GM18511 (cell line): Measurements from ENCODE around the gene FBXL20.

Experiments
- ATAC-seq: cut with Tn5 transposase; IDR thresholded peaks from one replicate; pipeline ENCODE4 v1.9.1; 2021; ENCODE audit warnings: mild to moderate bottlenecking, moderate library complexity; ENCODE audit not compliant: unreplicated experiment

FBXL20 gene

DNA sequence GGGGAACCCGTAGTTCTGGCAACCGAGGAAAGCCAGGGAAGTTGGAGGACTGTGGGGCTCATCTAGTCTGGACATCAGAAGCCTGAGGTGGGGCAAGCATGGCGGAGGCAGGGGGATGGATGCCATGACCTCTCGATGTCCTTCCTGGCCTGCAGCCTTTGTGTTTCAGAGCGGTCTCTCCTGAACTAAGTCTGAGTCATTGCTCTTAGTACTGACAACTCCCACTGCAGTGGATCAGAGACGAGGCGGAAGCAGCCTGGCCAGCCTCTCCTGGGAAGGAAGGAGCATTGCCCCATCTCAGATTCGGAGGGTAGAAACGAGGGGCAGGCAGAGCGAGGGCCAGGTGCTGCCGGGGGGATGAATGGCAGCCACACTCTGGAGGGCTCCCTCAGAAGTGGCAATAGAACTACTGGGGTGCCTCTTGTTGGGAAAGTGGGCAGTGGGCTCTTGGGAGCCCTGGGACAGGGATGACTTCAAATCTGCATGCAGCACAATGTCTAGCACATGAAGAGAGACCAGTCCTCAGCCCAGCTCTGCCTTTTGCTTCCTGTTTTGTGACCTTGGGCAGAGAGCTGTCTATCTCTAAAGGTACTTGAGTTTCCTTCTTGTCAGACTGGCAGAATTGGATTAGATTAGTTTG is 172.0 kb downstream of the FBXL20 start:
- no peak for ATAC-seq

DNA sequence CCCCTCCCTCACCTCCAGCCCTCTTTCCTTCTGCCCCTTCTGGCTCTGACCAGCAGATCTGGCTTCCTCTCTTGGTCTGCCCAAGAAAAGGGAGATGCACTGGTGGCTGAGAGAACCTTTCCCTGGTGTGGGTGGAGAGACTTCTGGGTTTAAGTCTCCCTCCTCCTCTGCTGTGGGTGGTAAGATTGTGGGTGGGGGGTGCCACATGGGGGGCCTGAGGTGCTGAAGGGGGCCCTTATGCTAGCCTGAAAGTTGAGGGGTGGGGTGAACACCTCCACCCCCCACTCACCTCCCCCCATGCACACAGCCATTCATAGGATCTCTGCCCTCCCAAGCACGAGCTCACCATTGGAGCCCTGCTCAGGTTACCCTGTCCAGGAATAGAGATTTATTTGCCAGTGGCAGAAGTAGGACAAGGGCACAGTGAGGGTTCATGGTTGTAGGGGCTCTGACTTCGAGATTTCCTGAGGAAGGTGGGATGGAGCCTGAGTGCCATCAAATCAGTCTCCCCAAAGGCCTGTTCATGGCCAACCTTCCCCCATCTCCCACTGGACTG is 174.0 kb downstream of the FBXL20 start:
- ATAC-seq: no peak

DNA sequence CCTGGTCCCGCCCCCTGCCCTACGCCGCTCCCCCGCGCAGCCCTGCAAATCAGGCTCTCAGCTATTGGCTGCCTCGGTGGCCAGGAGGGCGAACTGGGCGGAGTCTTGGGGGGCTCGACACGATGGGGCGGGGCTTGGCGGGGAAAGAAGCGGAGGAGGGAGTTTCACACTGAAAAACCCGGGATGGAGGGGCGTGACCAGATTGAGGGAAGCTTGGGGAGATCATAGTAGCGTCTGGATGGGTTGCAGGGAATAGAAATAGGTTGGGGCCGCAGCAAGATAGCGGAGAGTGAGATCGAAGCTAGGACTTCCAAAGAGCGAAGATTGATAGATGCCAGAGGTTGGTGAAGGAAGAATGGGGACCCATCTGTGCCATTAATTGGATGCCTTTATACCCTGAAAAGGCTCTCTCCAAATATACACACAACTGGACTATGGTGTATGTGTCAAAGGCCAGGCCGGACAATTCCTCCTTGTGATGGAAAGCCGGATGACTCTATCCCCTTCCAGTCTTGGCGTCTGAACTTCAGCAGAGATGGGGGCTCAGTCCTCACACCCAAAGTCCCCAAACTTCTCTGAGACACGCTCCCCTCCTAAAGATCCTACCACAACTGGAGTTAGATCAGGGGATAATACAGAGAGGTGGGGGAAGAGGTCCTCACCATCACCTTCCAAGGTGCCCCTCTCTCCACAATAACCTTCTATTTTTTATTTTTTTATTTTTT is 175.3 kb downstream of the FBXL20 start:
- no peak for ATAC-seq

DNA sequence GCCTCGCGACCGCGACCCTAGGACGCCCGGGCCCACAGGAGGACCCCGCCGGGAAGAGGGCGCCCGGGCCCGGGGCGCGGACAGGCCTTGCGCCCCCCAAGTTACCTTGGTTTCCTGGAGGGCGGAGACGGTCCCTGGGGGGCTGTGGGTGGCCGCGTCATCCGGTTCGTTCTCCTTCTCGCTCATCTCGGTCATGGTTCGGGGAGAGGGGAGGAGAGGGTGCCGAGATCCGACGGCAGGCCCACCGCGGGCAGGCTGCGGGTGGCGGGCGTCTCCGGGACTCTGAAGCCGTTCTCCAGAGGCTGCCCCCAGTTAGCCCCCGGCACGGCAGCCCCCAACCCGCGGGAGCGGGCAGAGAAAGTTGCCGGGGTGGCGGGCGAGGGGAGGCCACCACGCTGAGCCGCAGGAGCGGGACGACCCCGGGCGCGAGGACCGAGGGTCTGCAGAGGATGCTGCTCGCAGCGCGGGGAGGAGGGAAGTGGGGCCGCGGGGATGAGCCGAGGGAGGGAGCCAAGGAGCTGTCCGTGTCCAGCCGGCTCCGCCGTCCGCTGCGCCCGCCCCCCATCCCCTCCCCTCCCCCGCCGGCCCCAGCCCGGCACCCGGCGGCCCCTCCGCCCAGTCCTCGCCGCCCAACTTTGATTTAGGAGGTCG is 176.0 kb downstream of the FBXL20 start, which contains the start of gene STAC2:
Gene STAC2 (minus strand): TSS at position 638 of the 651 bp plus-strand sequence. CDS start 443 bp downstream, at position 195.
- ATAC-seq: no peak

DNA sequence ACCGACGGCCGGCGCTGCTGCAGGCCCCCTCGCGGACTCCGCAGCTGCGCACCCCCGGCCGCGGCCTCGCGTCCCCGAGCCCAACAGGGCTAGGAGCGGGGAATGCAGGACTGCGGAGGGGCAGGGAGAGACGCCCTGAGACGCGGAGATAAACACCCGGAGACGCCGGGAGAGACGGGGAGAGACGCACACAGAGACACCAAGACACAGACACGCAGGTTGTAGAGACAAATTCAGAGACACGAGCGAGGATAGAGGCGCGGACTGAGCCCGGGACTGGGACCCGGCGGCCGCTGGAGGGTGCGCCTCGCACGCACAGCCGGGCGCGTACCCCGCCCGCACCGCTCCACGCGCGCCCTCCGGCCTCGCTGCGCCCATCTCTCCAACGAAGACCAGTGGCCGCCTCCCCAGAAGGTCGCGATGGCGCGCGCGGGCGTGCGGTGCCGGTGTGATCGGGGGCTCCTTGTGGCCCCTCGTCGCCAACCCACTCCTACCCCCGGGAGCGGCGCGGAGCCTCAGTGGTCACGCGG is 176.6 kb downstream of the FBXL20 start:
- ATAC-seq: no peak

GRCh38 chr17:39223907-39224777 is 177.3 kb downstream of the FBXL20 start:
- ATAC-seq: no peak

DNA sequence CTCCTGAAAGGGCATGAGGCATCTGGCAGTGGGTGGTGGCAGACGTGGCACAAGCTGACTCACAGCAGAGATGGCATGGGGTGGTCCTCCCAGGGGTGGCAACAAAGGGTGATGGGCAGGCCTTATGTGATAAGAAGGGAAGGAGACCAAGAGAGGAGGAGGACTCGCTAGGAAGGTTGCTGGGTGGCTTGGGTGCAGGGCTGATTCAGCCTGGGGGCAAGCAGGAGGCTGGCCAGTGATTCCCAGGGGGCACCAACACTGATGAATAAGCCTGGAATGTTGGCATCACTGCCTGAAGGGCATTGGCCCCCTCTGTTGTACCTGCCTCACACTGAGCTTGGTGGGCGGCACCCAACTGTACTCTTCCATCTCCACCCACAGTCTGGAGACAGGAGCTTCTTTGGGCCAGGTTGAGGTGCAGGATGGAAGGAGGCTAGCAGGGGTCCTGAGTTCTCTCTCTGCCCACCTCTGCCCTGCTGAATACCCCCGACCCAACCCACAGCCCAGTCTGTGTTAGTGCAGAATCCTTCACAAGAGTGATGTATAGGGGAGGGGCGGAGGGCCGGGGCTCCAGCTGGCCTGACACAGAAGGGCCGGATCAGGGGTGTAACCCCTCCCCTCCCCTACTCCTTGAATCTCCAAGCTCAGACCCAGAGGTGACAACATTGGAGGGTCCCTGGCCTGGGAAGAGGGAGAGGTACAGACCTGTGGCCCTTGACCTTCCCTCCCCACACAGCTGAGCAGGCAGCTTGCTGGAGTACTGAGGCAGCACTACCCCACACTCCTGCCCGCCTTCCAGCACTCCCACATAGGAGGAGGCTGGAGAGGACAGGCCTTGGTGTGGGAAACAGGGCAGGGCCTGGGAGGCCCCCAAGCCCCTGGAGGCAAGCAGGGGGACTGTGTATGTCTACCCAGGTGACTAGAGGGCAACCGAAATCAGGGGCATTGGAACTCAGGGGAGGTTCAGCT is 178.3 kb downstream of the FBXL20 start:
- no peak for ATAC-seq

DNA sequence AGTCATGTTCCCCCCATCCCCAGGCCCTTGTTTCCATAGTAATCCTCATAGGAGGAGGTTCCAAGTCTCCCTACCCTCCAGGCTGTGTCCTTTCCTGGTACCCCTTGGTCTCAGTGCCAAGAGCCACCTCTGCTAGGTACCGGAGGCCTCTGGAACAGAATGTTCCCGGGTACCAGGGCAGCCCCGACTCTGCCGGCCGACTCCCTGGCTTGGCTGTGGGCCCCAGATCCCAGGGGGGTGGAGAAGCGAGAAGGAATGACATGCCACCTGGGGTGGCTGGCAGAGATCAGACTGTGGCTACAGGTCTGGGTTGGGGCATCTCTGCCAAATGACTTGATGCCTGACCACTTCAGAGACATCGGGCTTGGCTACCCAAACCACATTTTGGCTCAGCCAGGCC is 179.3 kb downstream of the FBXL20 start:
- ATAC-seq: no peak

GRCh38 chr17:39221572-39221971 is 179.9 kb downstream of the FBXL20 start:
- no peak for ATAC-seq

DNA sequence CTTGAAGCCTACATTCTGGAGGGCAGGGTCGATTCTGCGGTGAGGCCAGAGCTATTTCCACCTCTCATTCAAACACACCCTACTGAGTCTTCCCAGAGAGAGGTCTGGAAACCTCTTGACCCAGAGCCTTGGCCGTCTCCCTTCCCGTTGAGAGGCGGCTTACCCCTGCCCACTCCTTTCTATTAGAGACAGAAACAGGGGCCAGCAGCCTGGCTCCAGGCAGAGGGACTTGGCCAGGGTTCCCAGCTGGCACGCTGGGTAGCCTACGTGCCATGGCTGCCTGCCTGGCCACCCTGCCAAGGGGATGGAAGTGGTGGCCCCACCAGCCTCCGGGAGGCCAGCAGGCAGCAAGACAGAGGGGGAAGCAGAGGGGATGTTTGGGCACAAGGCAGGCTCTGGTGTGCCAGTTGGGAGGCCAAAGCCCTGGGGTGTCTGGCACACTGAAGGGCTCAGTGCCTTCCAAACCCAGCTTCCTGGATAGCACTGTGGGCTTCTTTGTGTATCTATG is 181.7 kb downstream of the FBXL20 start:
- ATAC-seq: no peak

GRCh38 chr17:39218906-39219305 is 182.5 kb downstream of the FBXL20 start:
- no peak for ATAC-seq

DNA sequence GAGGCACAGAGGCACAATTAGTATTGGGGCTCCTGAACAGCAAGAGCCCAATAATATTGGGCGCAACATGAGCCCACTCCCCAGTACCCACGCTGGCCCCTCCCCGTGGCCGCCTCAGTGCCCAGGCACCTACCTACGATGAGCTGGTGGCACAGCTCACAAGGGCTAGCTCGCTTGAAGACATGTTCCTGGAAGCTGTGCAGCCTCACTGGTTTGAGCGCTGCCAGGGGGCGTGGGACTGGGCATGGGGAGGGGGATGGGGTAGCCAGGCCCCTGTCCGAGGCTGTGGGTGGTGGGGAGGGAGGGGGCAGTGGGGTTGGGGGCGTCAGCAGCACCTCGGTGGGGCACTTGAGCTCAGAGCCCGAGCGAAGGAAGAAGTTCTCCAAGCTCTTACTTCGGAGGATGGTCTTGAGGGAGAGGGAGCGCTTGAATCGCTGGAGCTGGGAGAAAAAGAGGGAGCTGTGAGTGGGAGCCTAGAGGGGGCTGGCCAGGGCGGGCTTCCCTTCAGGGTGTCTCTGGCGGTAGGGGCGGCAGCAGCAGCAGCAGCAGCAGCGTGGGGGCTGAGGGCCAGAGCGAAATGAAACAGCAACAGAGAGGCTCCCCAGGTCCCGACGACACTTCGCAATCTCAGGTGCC is 183.6 kb downstream of the FBXL20 start:
- no peak for ATAC-seq

GRCh38 chr17:39213852-39214251 is 187.6 kb downstream of the FBXL20 start:
- no peak for ATAC-seq

GRCh38 chr17:39212841-39213480 is 188.5 kb downstream of the FBXL20 start:
- ATAC-seq: no peak

- no peak for ATAC-seq
Measured at GRCh38 chr17:39212195-39212810, 189.1 kb downstream of the FBXL20 start.

- no peak for ATAC-seq
Measured at GRCh38 chr17:39210093-39210434, 191.4 kb downstream of the FBXL20 start.

DNA sequence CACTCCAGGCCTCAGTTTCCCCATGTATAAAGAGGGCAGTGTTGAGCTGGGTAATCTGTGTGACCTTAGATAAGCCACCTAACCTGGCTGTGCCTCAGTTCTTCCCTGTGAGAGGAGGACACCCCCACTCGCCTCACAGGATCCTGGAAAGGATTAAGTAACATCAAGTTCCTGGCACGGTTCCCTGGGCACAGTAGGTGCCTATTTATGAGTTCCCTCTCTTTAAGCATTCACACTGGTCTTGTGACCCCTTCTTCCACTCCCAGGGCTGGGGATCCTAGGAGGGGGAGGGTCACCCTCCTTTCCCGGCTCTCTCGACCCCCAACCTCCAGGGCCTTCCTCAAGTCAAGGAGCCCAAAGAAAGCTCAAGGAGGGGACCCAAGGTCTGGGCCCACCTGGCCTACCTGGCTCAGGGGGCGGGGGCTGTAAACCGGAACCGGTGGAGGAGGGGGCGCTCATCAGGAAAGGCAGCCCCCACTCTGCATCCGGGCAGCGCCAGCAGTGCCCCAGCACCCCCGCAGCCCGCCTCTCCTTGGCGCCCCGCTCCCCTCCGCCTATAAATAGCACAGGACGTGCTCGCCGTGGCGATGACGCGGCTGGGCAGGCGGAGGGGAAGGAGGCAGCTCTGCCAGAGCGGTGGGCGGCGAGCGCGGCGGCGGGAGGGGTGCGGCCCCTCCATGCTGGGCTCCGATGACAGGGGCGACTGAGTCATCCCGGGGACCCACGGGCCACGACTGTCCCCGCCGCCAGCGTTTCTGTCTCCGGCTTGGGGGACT is 191.9 kb downstream of the FBXL20 start:
- no peak for ATAC-seq
